DOHH2 (cell line): ENCODE data around the gene CEP41.

ENCODE experiments used
- CTCF ChIP-seq: fragments of 200-600 bp; sonication (generic); IDR thresholded peaks from one replicate; pipeline ENCODE4 v1.5.1; 2014; ENCODE audit warnings: antibody characterized with exemption, mild to moderate bottlenecking, low read depth, low read length; ENCODE audit not compliant: poor library complexity, severe bottlenecking
- EZH2phosphoT487 ChIP-seq: fragments of 200-600 bp; sonication (generic); IDR thresholded peaks from 2 replicates; pipeline ENCODE4 v1.6.1; 2017; ENCODE audit warnings: borderline replicate concordance, mild to moderate bottlenecking, antibody characterized with exemption, low read length, moderate library complexity, mixed read lengths

- TF ChIP-seq CTCF (no peak), EZH2phosphoT487 (no peak)
Measured at GRCh38 chr7:130405003-130405402, 35.8 kb downstream of the CEP41 start.
